Lower lobe of right lung (tissue), 2 donors: ENCODE measurements around the gene CYB5A. TPM values are rescaled to one million over a fixed set of nuclear protein-coding genes. Genes with fewer than 3 reads are reported as not detected.
A peak's percentile ranks its signal among the peaks of the same experiment; 100 is the strongest.

Source experiments
- ATAC-seq, 2 donors: fragments of 200-7000 bp; cut with Tn5 transposase; one replicate each; pipeline ENCODE4 v1.9.1; 2020 to 2022; ENCODE audit warnings: mild to moderate bottlenecking in 2 of 2, moderate library complexity in 2 of 2
- DNase-seq: peaks from one replicate; pipeline ENCODE4 v3.0.0-alpha.2; 2020
- H3K27ac ChIP-seq: fragments of 200-600 bp; one replicate; pipeline ENCODE4 v1.8.0; 2022
- H3K27me3 ChIP-seq: fragments of 200-600 bp; one replicate; pipeline ENCODE4 v1.8.0; 2022; ENCODE audit warnings: low read depth
- H3K36me3 ChIP-seq: fragments of 200-600 bp; one replicate; pipeline ENCODE4 v1.8.0; 2022; ENCODE audit warnings: mild to moderate bottlenecking
- H3K4me1 ChIP-seq: fragments of 200-600 bp; one replicate; pipeline ENCODE4 v1.8.0; 2022
- H3K4me3 ChIP-seq: fragments of 200-600 bp; one replicate; pipeline ENCODE4 v1.8.0; 2022; ENCODE audit warnings: mild to moderate bottlenecking
- H3K9me3 ChIP-seq: fragments of 200-600 bp; one replicate; pipeline ENCODE4 v1.8.0; 2022
- intact Hi-C: fragments of 100-400 bp; cut with DNase I; formaldehyde crosslinking; loops from one replicate; pipeline ENCODE4 v1.11.0; 2022
- total RNA-seq: library from RNA; stranded (reverse); fragmentation: NEBNext Ultra II Directional; extraction: Animal tissue kit (Norgen Biotek cat#: 25700); gene quantifications from one replicate; pipeline ENCODE4 v1.2.1, GENCODE V29; 2021
- TF ChIP-seq, protein P1 (sequence below): fragments of 200-600 bp; IDR thresholded peaks from one replicate; pipeline ENCODE4 v1.8.0; 2022; ENCODE audit warnings: antibody characterized with exemption, mild to moderate bottlenecking
- donor health status: DM: no; HTN: yes; CAD: no; lungs with severe emphysema.

The CYB5A gene
- total RNA-seq, 1 donor from 2014 or later, result 458 TPM

DNA sequence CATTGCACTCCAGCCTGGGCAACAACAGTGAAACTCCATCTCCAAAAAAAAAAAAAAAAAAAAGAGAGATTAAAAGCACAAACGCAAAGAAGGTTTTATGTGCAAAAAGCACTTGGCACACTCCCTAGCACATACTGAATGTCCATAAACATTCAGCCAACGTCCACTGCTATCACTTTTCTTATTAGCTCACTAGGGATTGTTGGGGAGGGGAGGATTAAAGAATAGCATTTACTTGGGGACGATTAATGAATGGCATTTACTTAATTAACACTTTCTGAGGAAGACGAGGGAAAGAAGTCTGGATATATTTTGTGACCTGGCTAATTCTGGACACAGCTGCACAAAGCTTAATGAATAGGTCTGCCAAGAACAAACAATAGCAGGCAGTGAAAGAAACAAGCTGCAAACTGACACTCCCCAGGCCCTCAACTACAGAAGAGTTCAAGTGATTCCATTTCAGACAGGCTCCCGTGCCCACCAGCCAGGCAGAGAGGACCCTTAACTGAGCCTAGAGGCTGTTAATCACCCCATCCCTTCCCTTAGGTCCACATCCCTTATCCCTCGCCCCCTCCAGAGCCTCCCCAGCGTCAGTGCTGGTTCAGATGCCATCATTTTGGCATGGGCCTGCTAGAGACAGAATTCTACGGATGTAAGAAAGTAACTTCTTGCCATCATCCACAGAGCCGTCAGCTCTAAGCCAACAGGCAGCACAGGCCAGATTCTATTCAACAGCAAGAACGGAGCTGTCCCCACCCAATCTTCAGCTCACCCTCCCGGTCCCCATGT lies 7.4 kb downstream of the CYB5A start:
- Histone ChIP-seq H3K27me3 (no peaks in the 10 kb centered on the region), H3K36me3 (peaks cover 6% of the 10 kb centered on the region), H3K4me1 (peaks cover 78% of the 10 kb centered on the region), H3K4me3 (peak overlapping the region; percentile 24), H3K27ac (peak overlapping the region; percentile 73), H3K9me3 (no peaks in the 10 kb centered on the region)
- intact Hi-C loops, result no loop called here
- no peak for DNase-seq
- peak; percentile 2 to 6 for ATAC-seq
- TF ChIP-seq, protein P1, sequence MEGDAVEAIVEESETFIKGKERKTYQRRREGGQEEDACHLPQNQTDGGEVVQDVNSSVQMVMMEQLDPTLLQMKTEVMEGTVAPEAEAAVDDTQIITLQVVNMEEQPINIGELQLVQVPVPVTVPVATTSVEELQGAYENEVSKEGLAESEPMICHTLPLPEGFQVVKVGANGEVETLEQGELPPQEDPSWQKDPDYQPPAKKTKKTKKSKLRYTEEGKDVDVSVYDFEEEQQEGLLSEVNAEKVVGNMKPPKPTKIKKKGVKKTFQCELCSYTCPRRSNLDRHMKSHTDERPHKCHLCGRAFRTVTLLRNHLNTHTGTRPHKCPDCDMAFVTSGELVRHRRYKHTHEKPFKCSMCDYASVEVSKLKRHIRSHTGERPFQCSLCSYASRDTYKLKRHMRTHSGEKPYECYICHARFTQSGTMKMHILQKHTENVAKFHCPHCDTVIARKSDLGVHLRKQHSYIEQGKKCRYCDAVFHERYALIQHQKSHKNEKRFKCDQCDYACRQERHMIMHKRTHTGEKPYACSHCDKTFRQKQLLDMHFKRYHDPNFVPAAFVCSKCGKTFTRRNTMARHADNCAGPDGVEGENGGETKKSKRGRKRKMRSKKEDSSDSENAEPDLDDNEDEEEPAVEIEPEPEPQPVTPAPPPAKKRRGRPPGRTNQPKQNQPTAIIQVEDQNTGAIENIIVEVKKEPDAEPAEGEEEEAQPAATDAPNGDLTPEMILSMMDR, result no peak

DNA sequence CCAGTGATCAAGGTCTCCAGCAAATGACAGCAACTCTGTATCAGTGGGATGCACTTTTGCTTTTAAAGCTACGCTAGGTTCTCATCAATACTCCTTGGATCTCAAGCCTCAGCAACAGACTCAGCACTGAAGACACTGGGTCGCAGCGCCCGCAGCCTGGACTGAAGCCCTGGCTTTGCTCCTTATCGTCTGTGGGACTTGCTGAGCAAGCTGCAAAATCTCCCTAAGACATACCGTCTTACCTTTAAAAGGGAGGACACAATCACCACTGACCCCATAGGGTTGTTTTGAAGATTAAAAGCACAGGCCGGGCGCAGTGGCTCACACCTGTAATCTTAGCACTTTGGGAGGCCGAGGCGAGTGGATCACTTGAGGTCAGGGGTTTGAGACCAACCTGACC lies 8.1 kb downstream of the CYB5A start:
- TF ChIP-seq, protein P1, result no peak
- peaks cover 7% of the 10 kb centered on the region for H3K36me3 ChIP-seq
- peaks cover 82% of the 10 kb centered on the region for H3K4me1 ChIP-seq
- peak overlapping the region; percentile 69 for H3K27ac ChIP-seq
- no peaks in the 10 kb centered on the region for H3K27me3 ChIP-seq
- no peak overlapping the region for H3K4me3 ChIP-seq
- ATAC-seq, result no peak
- no peaks in the 10 kb centered on the region for H3K9me3 ChIP-seq
- DNase-seq, result no peak
- intact Hi-C loops, result no loop called here

DNA sequence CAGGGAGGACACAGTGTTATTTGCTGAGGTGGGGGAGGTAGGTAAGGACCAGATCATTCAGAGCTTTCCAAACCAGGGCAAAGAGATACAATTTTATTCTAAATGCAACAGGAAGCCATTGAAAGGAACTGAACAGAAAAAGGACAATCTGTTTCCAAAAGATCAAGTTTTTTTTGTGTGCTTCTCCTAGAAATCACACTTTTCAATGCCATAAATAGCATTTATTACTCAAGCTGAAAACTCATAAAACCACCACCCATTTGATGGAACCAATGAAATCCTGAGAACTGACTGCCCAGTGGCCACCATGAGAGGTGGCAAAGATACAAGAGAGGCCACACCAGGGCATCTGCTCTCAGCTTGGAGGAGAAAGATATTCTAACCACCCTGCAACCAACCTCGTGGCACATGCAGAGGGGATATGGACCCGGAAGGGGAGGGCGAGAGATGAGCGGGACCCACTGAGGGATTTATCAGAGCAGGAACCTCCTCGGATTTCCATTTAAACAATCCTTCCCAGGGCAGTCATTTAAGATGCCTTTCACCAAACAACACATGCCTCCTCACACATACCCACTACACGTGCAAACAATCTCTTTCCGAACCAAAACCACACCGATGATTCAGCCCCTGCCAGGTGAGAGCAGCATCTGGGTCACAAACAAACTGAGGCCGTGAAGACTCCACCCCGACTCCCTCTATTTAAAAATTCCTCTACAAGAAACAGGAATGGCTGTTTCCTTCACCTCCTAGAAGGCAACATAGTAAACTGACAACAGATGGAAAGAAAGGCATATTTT lies 8.8 kb downstream of the CYB5A start:
- intact Hi-C loops, result no loop called here
- Histone ChIP-seq H3K4me3 (peak overlapping the region; percentile 17), H3K27me3 (no peaks in the 10 kb centered on the region), H3K9me3 (no peaks in the 10 kb centered on the region), H3K4me1 (peaks cover 89% of the 10 kb centered on the region), H3K27ac (peak overlapping the region; percentile 69), H3K36me3 (peaks cover 7% of the 10 kb centered on the region)
- DNase-seq (no peak), ATAC-seq (peak in 1 of 2 donors; percentile 20)
- TF ChIP-seq, protein P1, result no peak

DNA sequence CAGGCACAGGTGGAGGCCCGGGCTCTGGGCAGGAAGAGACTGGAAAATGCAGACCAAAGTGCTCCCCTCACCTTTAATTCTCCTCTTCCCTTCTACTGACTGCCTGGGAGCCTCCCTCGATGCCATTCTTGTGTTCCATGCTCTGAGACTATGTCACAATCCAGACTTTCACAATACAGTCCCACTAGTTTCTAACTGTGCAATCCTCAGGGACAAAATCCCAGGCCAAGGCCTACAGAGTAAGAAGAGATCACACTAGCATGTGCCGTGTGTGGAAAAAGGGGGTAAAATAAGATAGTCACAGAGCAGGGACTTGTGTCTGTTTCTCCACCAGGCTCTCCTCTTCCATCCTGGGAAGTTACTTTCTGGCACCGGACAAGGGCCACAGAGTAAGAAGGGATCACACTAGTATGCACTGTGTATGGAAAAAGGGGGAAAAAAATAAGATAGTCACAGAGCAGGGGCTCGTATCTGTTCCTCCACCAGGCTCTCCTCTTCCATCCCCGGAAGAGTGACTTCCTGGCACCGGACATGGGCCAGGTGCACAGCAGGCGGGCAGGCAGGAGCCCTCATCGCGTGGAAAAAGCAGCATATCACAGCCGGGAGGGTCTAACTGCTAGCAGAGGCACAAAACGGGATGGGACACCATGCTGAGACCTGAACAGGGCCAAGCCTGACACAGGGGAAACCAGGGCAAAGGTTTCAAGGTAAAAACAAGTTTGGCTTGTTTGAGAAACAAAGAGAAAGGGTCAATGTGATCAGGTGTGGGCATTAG lies 9.6 kb downstream of the CYB5A start:
- H3K4me1 ChIP-seq, result peaks cover 93% of the 10 kb centered on the region
- H3K4me3 ChIP-seq, result peak overlapping the region; percentile 17
- peak; percentile 59 for ATAC-seq

More for the DNA sequence above, 9.6 kb downstream of the CYB5A start:
- H3K36me3 ChIP-seq, result peaks cover 13% of the 10 kb centered on the region
- TF ChIP-seq, protein P1, result no peak
- H3K27me3 ChIP-seq, result no peaks in the 10 kb centered on the region
- peak overlapping the region; percentile 69 for H3K27ac ChIP-seq
- H3K9me3 ChIP-seq, result no peaks in the 10 kb centered on the region
- no peak for DNase-seq
- intact Hi-C loops, result no loop called here
